HL-60/S4 treated with phorbol 12-myristate 13-acetate at 8.2 ng/mL for 4 days and 3 days (cell line): ENCODE measurements around the gene TMPRSS15.
"Not testable (repeated sequence)": the region's sequence is repeated elsewhere in the genome, so short reads cannot be mapped to it uniquely, and the experiment has no call there.

Experiments
- in situ Hi-C: fragments of 300-500 bp; cut with MboI; formaldehyde crosslinking; loops from 2 replicates; pipeline ENCODE4 v1.15.0; 2022; ENCODE audit warnings: low sequenced_read_pairs

TMPRSS15 gene

DNA sequence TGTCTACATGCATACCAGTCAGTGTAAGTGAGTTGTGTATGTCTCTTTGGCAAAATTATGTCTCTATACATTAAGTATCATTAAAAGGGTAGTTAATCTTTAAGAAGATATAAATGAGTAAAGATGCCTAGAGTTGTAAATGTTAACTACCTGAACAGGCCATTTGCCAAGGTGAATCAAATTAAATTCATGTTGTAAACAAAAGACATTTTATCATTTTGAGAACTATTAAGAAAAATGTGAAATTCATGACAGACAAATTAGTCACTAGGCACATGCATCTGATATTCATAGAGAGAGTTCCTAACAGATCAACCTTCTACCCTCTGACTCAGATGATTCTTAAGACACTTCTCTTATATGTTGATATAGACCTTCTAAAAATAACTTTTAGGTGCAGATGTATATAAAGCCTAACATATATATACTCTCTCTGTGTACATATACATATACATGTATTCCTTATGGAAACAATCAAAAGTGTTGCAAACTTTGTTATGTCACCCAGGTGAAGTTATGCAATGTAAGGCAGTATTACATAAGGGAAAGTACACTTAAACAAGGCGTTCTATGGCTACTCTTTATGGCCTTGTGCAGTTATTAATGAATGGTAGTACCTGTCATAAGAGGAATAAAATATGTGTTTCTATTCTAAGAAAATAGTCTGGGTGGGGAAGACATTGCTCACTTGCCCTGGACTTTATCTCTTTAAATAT lies at the start of gene TMPRSS15:
Gene TMPRSS15, minus strand, starts transcription at position 51 of the 716 bp plus-strand sequence. CDS start 163 bp downstream, outside the sequence.
- in situ Hi-C loops: no loop called here

- in situ Hi-C loops: no loop called here
Measured at GRCh38 chr21:18451670-18452069, 48.1 kb upstream of the TMPRSS15 start.

DNA sequence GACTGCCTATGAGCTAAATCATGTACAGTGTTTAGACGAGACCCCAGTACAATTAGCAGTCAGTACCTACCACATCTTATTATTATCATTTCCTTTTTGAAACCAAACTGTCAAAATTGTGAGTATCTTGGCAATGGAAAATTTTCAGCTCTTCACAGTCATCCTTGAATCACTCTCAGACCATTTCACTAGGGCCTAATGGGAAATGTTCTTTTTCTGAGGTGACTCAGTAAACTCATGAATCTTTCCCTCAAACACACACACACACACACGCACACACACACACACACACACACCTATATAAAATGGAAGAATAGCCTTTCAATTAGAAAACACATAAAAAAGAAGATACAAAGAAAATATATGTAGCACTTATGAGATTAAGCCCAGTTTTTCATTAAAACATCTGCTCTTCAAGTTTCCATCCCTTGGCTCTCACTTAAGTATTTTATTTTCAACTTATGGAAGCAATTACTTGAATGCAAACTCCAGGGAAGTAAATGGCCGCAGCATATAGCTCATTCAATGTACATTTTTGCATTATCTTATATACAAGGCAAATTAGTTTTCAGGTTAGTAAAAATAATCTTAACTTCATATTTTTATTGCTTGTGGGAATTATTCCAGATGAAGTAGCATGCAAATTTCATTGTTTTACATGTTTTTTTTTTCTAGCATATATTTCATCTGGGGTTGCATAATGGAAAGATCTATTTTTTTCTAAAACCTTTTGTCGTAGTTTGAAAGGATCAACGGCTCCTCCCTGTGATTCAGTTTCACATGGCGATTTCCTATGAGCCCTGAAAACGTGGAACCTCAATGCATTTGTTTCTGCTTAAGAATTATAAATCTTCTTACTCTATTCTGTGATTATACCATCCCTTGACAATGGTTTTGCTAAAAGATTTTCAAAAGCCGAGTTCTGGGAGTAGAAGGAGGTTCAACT lies 46.3 kb upstream of the TMPRSS15 start:
- in situ Hi-C loops: no loop called here

- in situ Hi-C loops: no loop called here
Measured at GRCh38 chr21:18443701-18444100, 40.1 kb upstream of the TMPRSS15 start.

GRCh38 chr21:18443085-18443484 lies 39.5 kb upstream of the TMPRSS15 start:
- in situ Hi-C loops: no loop called here

- in situ Hi-C loops: no loop called here
Measured at GRCh38 chr21:18430341-18430740, 26.8 kb upstream of the TMPRSS15 start.

DNA sequence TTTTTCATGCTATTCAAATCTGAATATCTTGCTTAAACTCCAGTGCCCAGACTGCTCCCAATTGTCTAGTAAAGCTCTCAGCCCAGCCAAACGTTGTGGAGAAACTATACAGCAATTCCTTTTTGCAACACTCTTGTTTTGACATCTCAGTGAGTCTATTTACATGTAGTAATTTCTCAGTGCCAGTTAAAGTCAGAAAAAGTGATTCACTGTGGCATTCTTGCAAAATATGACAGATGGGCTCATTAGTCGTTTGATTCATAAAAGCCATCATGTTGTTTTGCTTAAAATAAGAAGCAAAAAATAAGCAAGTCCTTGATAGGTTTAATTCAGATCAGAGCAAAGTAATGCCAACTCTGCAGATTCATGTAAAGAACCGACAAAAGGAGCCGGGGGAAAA lies 20.7 kb upstream of the TMPRSS15 start:
- in situ Hi-C loops: no loop called here

DNA sequence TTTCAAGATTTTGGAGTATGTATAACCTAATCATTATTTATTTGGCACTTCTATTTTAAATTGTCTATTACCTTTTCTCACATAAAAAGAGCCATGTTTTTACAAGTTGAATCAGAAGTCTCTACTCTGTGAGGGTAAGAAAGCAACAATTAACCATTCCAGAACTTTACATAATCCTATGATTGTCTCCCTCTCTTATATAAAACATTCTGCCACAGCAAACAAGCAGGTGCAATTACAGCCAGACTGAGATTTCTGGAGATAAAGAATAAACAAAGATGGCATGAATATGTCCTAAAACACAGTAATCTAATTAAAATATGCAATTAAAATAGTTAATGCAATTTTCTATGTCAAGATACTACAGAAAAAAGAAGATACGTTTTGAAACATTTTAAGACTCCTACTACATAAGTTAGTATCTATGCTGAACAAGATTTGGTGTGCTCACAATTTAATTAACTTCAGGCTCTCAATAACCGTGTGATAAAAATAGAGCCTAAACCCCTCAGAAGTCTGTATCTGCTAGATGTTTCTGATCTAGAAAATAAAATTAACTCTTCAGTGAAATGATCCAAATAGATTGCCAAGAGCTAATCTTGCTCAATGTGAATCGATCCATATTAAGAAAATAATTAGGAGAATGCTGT lies 13.7 kb upstream of the TMPRSS15 start:
- in situ Hi-C loops: no loop called here

DNA sequence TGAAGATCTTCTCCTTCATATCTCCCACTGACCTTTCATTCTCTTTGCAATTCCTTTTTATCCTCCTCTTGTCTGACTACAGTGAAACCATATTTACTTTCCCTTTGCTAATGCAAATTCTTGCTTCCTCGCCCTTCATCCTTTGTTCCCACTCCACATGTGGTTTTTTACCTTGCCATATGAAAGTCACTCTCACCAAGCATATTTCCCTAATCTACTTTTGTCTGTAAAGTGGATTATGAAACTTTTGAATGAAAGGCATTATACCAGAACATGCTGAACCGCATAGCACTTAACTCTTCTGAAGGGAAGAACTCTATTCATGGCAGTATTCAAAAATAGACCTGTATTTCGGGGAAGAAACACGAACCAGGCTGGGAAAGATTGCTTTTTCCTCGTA lies 8.0 kb upstream of the TMPRSS15 start:
- in situ Hi-C loops: no loop called here

- in situ Hi-C loops: no loop called here
Measured at GRCh38 chr21:18409579-18409978, 6.0 kb upstream of the TMPRSS15 start.

- in situ Hi-C loops: no loop called here
Measured at GRCh38 chr21:18398843-18399242, 4.7 kb downstream of the TMPRSS15 start.

- in situ Hi-C loops: no loop called here
Measured at GRCh38 chr21:18387994-18388393, 15.6 kb downstream of the TMPRSS15 start.

DNA sequence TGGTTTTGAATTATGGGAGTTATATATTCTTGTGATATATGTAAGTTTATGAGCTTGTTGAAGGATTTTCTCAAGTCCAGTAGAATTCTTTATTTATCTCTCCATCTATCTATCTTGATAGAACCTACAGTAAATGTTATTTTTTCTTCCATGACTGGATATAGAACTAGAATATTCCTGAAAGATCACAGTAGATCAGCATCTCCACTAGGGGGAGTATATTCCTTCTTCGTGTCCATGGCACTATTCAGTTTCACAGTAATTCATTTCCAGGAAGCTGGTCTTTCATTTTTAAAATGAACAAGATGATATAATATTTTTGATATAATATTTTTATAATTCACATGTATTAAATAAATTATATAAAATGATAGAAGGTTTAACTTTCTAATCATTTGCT lies 18.8 kb downstream of the TMPRSS15 start:
- in situ Hi-C loops: no loop called here

DNA sequence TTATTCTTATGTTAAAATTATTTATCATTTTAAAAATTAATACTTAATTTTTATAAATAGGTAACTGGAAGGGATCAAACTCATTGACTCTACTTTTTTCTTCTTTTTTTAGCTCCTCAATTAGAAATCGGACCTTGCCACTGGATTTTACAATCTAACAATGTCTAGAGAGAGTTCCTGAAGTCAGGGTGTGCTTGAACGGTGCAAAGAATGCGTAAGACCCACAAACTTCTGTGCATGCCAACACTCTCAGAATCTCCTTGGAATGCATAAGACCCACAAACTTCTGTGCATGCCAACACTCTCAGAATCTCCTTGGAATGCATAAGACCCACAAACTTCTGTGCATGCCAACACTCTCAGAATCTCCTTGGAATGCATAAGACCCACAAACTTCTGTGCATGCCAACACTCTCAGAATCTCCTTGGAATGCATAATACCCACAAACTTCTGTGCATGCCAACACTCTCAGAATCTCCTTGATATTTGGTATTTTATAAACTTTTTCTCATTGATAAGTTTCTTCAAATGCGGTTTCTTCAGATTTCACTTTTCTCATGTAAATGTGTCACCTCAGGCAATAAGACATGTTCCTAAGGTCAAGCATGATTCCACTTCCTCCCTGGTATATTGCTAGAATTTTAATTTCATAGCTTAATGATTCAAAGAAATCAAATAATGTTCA lies 20.5 kb downstream of the TMPRSS15 start:
- in situ Hi-C loops: not testable (repeated sequence)

DNA sequence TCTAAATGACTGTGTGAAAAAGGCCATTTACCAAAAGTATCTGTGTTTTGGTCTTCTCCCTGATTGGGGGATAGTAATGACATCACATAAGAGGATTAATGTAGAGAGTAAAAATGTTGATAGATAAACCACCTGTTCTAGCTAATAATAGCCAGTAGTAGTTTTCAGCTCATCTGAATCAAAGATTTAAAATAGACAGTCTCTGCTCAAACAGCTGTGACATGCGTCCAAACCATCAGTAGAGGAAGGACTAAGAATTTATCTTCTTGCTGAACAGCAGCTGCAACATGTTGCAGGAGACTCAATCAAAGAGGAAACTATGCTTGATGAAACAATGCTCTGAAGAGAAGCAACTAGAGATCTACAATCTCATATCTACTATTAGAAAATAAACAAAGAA lies 21.4 kb downstream of the TMPRSS15 start:
- in situ Hi-C loops: no loop called here

- in situ Hi-C loops: no loop called here
Measured at GRCh38 chr21:18373606-18374005, 30.0 kb downstream of the TMPRSS15 start.

- in situ Hi-C loops: no loop called here
Measured at GRCh38 chr21:18370301-18370700, 33.3 kb downstream of the TMPRSS15 start.

DNA sequence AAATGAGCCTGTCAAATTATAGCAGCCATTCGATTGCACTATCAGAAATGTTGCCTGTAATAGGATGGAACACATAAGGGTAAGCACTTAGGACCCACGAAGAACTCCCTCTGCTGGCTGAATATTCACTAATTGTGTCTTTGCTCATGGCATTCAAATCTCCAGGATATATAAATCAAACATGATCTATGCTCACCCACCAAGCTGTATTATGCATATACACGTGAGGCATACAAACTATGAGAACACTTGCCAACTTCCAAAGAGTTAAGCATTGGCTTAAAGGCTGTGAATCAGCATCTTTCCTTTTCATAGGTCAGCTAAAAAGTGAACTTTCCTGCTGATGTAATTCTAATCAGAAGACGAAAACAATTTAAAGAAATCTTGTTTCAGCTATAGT lies 34.5 kb downstream of the TMPRSS15 start:
- in situ Hi-C loops: no loop called here

GRCh38 chr21:18368205-18368604 lies 35.4 kb downstream of the TMPRSS15 start:
- in situ Hi-C loops: no loop called here

- in situ Hi-C loops: no loop called here
Measured at GRCh38 chr21:18356801-18357200, 46.8 kb downstream of the TMPRSS15 start.

DNA sequence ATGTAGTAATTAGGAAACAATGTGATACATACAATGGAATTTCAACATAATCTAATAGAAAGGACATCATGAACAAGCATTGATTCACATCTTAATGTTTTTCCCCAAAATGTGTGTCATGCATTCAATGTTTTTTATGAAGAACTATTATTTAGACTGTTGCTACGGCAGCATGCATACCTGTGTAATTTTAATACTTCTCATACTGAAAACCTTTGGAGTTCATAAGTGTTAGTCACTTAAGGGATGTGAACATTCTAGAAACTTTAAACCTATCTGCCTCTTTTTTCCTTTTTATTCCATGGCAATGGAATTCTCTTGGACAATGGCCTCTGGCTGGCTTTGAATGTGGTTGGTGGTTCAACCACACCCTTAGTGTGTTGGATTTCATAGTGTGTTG lies 48.6 kb downstream of the TMPRSS15 start:
- in situ Hi-C loops: no loop called here
